Stimulated activated CD4-positive, alpha-beta T cell treated with anti-CD3 and anti-CD28 coated beads, Interleukin-15, amount 100 ng/mL, for 1 hour (primary cell): ENCODE data around the gene SDS.

Experiments
- DNase-seq, 2 donors: peaks; one replicate each; pipeline ENCODE4 v3.0.0-alpha.2; 2020; ENCODE audit warnings: low read depth in 1 of 2, low spot score in 1 of 2

SDS gene

GRCh38 chr12:113400362-113400761 lies 3.3 kb downstream of the SDS start:
- no peak for DNase-seq

GRCh38 chr12:113399490-113399889 lies 4.2 kb downstream of the SDS start:
- DNase-seq = no peak

GRCh38 chr12:113398346-113399290 lies 5.1 kb downstream of the SDS start:
- DNase-seq = no peak

GRCh38 chr12:113397497-113398197 lies 6.0 kb downstream of the SDS start:
- no peak for DNase-seq

- DNase-seq = no peak
Measured at GRCh38 chr12:113396828-113397496, 6.7 kb downstream of the SDS start.

GRCh38 chr12:113396200-113396599 lies 7.5 kb downstream of the SDS start:
- no peak for DNase-seq

GRCh38 chr12:113395119-113395518 lies 8.6 kb downstream of the SDS start:
- DNase-seq = no peak

- no peak for DNase-seq
Measured at GRCh38 chr12:113393749-113394148, 9.9 kb downstream of the SDS start.

- no peak for DNase-seq
Measured at GRCh38 chr12:113392988-113393579, 10.6 kb downstream of the SDS start.

- DNase-seq = no peak
Measured at GRCh38 chr12:113392520-113392919, 11.2 kb downstream of the SDS start.

- DNase-seq = no peak
Measured at GRCh38 chr12:113391650-113392337, 11.9 kb downstream of the SDS start.

- DNase-seq = no peak
Measured at GRCh38 chr12:113391145-113391544, 12.5 kb downstream of the SDS start.

GRCh38 chr12:113390064-113391043 lies 13.3 kb downstream of the SDS start:
- DNase-seq = no peak

- DNase-seq = no peak
Measured at GRCh38 chr12:113388351-113388750, 15.3 kb downstream of the SDS start.

GRCh38 chr12:113387631-113388030 lies 16.1 kb downstream of the SDS start:
- DNase-seq = no peak

GRCh38 chr12:113386866-113387566 lies 16.7 kb downstream of the SDS start:
- DNase-seq = no peak

- DNase-seq = no peak
Measured at GRCh38 chr12:113385282-113385882, 18.3 kb downstream of the SDS start.

- DNase-seq = no peak
Measured at GRCh38 chr12:113384778-113385177, 18.9 kb downstream of the SDS start.

- DNase-seq = no peak
Measured at GRCh38 chr12:113382206-113382605, 21.5 kb downstream of the SDS start.
